Activated CD8-positive, alpha-beta T cell treated with anti-CD3 and anti-CD28 coated beads for 36 hours (primary cell): ENCODE results near the gene PPEF2. TPM values are rescaled to one million over a fixed set of nuclear protein-coding genes. Genes with fewer than 3 reads are reported as not detected.

Experiments
- ATAC-seq: fragments of 200-7000 bp; cut with Tn5 transposase; one replicate; pipeline ENCODE4 v1.10.0; 2021; ENCODE audit warnings: mild to moderate bottlenecking, moderate library complexity
- CTCF ChIA-PET: fragments of 350-600 bp; sonication (Branson Sonifier 250); formaldehyde crosslinking; loops from one replicate; lab custom pipeline; 2021; ENCODE audit warnings: antibody characterized with exemption; lab: Charles Lee
- POLR2A ChIA-PET: fragments of 350-600 bp; sonication (Branson Sonifier 250); formaldehyde crosslinking; loops from one replicate; lab custom pipeline; 2021; ENCODE audit warnings: antibody characterized with exemption; lab: Charles Lee
- DNase-seq: peaks from one replicate; pipeline ENCODE4 v3.0.0-alpha.2; 2020
- H3K27ac Mint-ChIP-seq: one replicate; pipeline ENCODE4 v1.8.0; 2021; ENCODE audit warnings: mild to moderate bottlenecking, mixed read lengths
- H3K27me3 Mint-ChIP-seq: one replicate; pipeline ENCODE4 v1.8.0; 2021; ENCODE audit warnings: mixed read lengths
- H3K36me3 Mint-ChIP-seq: one replicate; pipeline ENCODE4 v1.8.0; 2021; ENCODE audit warnings: low read depth, mixed read lengths
- H3K4me1 Mint-ChIP-seq: one replicate; pipeline ENCODE4 v1.8.0; 2021; ENCODE audit warnings: low read depth, mixed read lengths
- H3K4me3 Mint-ChIP-seq: one replicate; pipeline ENCODE4 v1.8.0; 2021; ENCODE audit warnings: mild to moderate bottlenecking, moderate library complexity, mixed read lengths
- H3K9me3 Mint-ChIP-seq: one replicate; pipeline ENCODE4 v1.8.0; 2021; ENCODE audit warnings: mixed read lengths
- intact Hi-C: fragments of 100-400 bp; cut with micrococcal nuclease; formaldehyde crosslinking; loops from one replicate; pipeline ENCODE4 v1.10.0; 2022
- total RNA-seq, 2 experiments: library from RNA; stranded (reverse); gene quantifications; one replicate each; pipeline ENCODE4 v1.2.3, GENCODE V29; 2021
- TF ChIP-seq, protein P1 (sequence below): fragments of 200-600 bp; IDR thresholded peaks from one replicate; pipeline ENCODE4 v1.8.0; 2022; ENCODE audit warnings: antibody characterized with exemption, mild to moderate bottlenecking

PPEF2 gene
- total RNA-seq, 2 experiments from 2014 or later = 0.11 to 0.25 TPM

DNA sequence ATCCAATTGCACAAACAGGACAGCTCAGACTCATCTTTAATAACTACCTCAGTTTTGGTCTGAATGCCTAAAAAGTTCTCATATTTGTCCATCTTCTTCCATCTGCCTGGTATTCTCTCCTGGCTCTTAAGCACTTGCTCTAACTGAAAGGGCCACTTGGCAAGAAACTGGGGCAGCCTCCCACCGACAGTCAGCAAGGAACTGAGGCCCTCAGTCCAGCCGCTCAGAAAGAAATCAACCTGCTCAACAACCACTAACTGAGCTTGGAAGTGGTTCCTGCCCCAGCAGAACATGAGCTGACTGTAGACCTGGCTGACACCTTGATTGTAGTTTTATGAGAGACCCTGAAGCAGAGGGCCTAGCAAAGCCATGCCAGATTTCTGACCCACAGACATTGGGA is 84.4 kb downstream of the PPEF2 start:
- Mint-ChIP-seq H3K9me3 (no peaks in the 10 kb centered on the region), H3K4me1 (no peaks in the 10 kb centered on the region), H3K27ac (no peak overlapping the region), H3K27me3 (no peaks in the 10 kb centered on the region), H3K4me3 (no peak overlapping the region), H3K36me3 (peaks cover 12% of the 10 kb centered on the region)
- DNase-seq (no peak), ATAC-seq (no peak)
- ChIA-PET CTCF (no interaction called here), POLR2A (interaction anchor here (0.6 kb wide), 1 partner anchor 49 kb away, joined by 3 read pairs; no protein-coding TSS in a partner anchor)
- intact Hi-C loops = no loop called here
- TF ChIP-seq, protein P1, sequence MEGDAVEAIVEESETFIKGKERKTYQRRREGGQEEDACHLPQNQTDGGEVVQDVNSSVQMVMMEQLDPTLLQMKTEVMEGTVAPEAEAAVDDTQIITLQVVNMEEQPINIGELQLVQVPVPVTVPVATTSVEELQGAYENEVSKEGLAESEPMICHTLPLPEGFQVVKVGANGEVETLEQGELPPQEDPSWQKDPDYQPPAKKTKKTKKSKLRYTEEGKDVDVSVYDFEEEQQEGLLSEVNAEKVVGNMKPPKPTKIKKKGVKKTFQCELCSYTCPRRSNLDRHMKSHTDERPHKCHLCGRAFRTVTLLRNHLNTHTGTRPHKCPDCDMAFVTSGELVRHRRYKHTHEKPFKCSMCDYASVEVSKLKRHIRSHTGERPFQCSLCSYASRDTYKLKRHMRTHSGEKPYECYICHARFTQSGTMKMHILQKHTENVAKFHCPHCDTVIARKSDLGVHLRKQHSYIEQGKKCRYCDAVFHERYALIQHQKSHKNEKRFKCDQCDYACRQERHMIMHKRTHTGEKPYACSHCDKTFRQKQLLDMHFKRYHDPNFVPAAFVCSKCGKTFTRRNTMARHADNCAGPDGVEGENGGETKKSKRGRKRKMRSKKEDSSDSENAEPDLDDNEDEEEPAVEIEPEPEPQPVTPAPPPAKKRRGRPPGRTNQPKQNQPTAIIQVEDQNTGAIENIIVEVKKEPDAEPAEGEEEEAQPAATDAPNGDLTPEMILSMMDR = no peak

Other genes starting within 250 kb of the PPEF2 start
- 100 to 1,000 TPM; 185 to 197 TPM for gene G3BP2, start 229.0 kb downstream of the PPEF2 start, total RNA-seq
- 10 to 100 TPM; 50.5 to 52.0 TPM for gene USO1, start 177.9 kb downstream of the PPEF2 start, total RNA-seq
- 10 to 100 TPM; 18.7 to 22.2 TPM for gene NAAA, start 38.6 kb upstream of the PPEF2 start, total RNA-seq
- 10 to 100 TPM; 45.0 to 47.5 TPM for gene SDAD1, start 88.5 kb upstream of the PPEF2 start, total RNA-seq
- 1 to 10 TPM; 1.3 to 1.5 TPM for gene CXCL9, start 105.1 kb upstream of the PPEF2 start, total RNA-seq
- gene CXCL10, start 121.0 kb upstream of the PPEF2 start, total RNA-seq = 1 to 10 TPM in 1 of 2 experiments, under 1 TPM in 1; 0.68 to 1.1 TPM
- gene CXCL11, start 133.6 kb upstream of the PPEF2 start, total RNA-seq = not detected
- not detected for gene ART3, start 172.3 kb upstream of the PPEF2 start, total RNA-seq
- 10 to 100 TPM; 61.7 to 61.9 TPM for gene NUP54, start 245.9 kb upstream of the PPEF2 start, total RNA-seq